Right lobe of liver (tissue), 4 donors: ENCODE data around the gene NDUFS2.

ENCODE experiments used
- POLR2A ChIP-seq: fragments of 450-650 bp; IDR thresholded peaks from one replicate; pipeline ENCODE4 v1.6.1; 2017; ENCODE audit warnings: antibody characterized with exemption, mild to moderate bottlenecking
- TF ChIP-seq, protein P1 (sequence below), 4 donors: fragments of 200-600 bp in 3 of 4; fragments of 450-650 bp in 1 of 4; IDR thresholded peaks; one replicate each; pipeline versions ENCODE4 v1.5.1 to v1.8.0; 2016 to 2022; ENCODE audit warnings: antibody characterized with exemption in 4 of 4, mild to moderate bottlenecking in 2 of 4
- donor health status: DM: no; HTN: no; CAD: no.
- donor health status: DM: no; HTN: no; CAD: no.
- donor health status: DM: no; HTN: yes; CAD: no.

- no peak for TF ChIP-seq POLR2A
- TF ChIP-seq, protein P1, sequence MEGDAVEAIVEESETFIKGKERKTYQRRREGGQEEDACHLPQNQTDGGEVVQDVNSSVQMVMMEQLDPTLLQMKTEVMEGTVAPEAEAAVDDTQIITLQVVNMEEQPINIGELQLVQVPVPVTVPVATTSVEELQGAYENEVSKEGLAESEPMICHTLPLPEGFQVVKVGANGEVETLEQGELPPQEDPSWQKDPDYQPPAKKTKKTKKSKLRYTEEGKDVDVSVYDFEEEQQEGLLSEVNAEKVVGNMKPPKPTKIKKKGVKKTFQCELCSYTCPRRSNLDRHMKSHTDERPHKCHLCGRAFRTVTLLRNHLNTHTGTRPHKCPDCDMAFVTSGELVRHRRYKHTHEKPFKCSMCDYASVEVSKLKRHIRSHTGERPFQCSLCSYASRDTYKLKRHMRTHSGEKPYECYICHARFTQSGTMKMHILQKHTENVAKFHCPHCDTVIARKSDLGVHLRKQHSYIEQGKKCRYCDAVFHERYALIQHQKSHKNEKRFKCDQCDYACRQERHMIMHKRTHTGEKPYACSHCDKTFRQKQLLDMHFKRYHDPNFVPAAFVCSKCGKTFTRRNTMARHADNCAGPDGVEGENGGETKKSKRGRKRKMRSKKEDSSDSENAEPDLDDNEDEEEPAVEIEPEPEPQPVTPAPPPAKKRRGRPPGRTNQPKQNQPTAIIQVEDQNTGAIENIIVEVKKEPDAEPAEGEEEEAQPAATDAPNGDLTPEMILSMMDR (IDR thresholded peaks at IDR 0.05), result no peak
These were observed 2.5 kb upstream of the NDUFS2 start for GRCh38 chr1:161199506-161200139.
